Testis (tissue), 3 donors: Measurements from ENCODE around the gene ACVRL1. TPM values are rescaled to one million over a fixed set of nuclear protein-coding genes. Genes with fewer than 3 reads are reported as not detected.

Experiments
- DNase-seq: peaks from one replicate; pipeline ENCODE4 v3.0.0-alpha.2; 2019
- H3K27ac ChIP-seq, 2 donors: fragments of 200-600 bp; sonication (generic); one replicate each; pipeline ENCODE4 v1.5.1; 2019
- H3K27me3 ChIP-seq: fragments of 200-600 bp; sonication (generic); one replicate; pipeline ENCODE4 v1.5.1; 2019
- H3K36me3 ChIP-seq: fragments of 200-600 bp; sonication (generic); one replicate; pipeline ENCODE4 v1.5.1; 2017; ENCODE audit warnings: low read depth; ENCODE audit errors: missing control alignments
- H3K4me1 ChIP-seq: fragments of 200-600 bp; sonication (generic); one replicate; pipeline ENCODE4 v1.5.1; 2019
- H3K4me3 ChIP-seq, 2 donors: fragments of 200-600 bp; sonication (generic); one replicate each; pipeline ENCODE4 v1.5.1; 2017 to 2019
- H3K9me3 ChIP-seq: fragments of 200-600 bp; sonication (generic); one replicate; pipeline ENCODE4 v1.5.1; 2017
- POLR2A ChIP-seq: fragments of 450-650 bp; IDR thresholded peaks from one replicate; pipeline ENCODE4 v1.6.1; 2017; ENCODE audit warnings: antibody characterized with exemption, mild to moderate bottlenecking, moderate library complexity
- WGBS, 2 donors: methylation state at CpG; one replicate each; pipeline ENCODE4 v1.1.5; 2018; 5-methylcytosine and 5-hydroxymethylcytosine counted together
- intact Hi-C: fragments of 100-400 bp; cut with DNase I; formaldehyde crosslinking; loops from one replicate; pipeline ENCODE4 v1.15.1; 2023; ENCODE audit warnings: low total_unique reads
- polyA plus RNA-seq: library from polyadenylated mRNA; stranded (reverse); fragments of 350-450 nt; fragmentation: Illumina TruSeq; extraction: RNeasy Lipid Tissue Mini Kit (QIAGEN cat#74804); gene quantifications from one replicate; pipeline ENCODE4 v1.2.3, GENCODE V29; 2014; ENCODE audit warnings: low read depth, low replicate concordance; ENCODE audit not compliant: insufficient read depth
- total RNA-seq, 2 donors: library from RNA; depleted of rRNA; stranded (reverse); fragments of >200 nt; gene quantifications; one replicate each; pipeline ENCODE4 v1.2.3, GENCODE V29; 2016
- TF ChIP-seq, protein P1 (sequence below), 3 experiments: fragments of 450-650 bp in 2 of 3; fragments of 200-600 bp in 1 of 3; sonication (generic) in 1 of 3; IDR thresholded peaks; one replicate each; pipeline ENCODE4 v1.5.1; 2016 to 2019; ENCODE audit warnings: antibody characterized with exemption in 3 of 3, mild to moderate bottlenecking in 2 of 3, moderate library complexity in 1 of 3

The ACVRL1 gene
- total and polyA plus RNA-seq, 3 donors from 2014 or later = 9.1 to 9.9 (median 9.5) TPM

DNA sequence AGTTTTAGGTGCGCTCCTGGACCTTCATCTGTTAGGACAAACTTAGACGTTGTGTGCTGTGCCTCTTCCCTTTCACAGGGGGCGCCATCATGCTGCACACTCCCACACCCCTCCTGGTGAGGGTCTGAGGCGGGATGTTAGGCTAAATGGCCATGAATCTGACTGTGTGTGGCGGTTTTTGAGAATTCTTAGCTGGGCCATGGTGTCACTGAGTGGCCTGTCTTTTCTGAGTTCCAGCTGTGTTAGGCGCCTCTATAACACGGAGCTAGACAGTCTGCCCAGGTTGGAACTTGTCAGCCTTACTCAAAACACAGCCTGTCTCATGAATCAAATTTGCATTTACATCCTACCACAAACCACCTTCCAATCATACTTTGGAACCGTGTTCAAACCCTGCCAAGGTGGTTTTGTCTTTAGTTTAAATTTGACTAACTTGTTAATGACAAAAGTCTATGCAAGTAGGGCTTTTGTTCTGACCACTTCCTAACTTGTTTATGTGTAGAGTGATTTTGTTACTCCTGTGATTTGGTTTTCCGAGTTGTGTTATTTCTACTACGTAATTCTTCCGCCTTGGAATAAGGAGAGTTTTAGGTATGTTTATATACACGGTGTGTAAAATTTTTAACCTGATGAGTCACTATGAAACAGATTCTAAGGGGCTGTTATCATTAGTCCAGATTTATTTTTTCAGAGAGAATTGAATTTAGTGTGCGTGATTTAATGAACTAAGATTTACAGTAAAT lies 63.8 kb downstream of the ACVRL1 start:
- no peak overlapping the region for H3K4me3 ChIP-seq
- H3K9me3 ChIP-seq = no peaks in the 10 kb centered on the region
- no peak for TF ChIP-seq POLR2A
- TF ChIP-seq, protein P1, sequence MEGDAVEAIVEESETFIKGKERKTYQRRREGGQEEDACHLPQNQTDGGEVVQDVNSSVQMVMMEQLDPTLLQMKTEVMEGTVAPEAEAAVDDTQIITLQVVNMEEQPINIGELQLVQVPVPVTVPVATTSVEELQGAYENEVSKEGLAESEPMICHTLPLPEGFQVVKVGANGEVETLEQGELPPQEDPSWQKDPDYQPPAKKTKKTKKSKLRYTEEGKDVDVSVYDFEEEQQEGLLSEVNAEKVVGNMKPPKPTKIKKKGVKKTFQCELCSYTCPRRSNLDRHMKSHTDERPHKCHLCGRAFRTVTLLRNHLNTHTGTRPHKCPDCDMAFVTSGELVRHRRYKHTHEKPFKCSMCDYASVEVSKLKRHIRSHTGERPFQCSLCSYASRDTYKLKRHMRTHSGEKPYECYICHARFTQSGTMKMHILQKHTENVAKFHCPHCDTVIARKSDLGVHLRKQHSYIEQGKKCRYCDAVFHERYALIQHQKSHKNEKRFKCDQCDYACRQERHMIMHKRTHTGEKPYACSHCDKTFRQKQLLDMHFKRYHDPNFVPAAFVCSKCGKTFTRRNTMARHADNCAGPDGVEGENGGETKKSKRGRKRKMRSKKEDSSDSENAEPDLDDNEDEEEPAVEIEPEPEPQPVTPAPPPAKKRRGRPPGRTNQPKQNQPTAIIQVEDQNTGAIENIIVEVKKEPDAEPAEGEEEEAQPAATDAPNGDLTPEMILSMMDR (IDR thresholded peaks at IDR 0.05) = peak in 1 of 3 experiments; percentile 15
- peaks cover 9% of the 10 kb centered on the region for H3K4me1 ChIP-seq
- intact Hi-C loops = no loop called here
- whole genome bisulfite sequencing, 2 donors = 82 to 88% methylated on average over 13 of the region's 13 CpGs
- H3K36me3 ChIP-seq = no peaks in the 10 kb centered on the region
- no peak for DNase-seq
- H3K27me3 ChIP-seq = no peaks in the 10 kb centered on the region
- no peak overlapping the region for H3K27ac ChIP-seq

DNA sequence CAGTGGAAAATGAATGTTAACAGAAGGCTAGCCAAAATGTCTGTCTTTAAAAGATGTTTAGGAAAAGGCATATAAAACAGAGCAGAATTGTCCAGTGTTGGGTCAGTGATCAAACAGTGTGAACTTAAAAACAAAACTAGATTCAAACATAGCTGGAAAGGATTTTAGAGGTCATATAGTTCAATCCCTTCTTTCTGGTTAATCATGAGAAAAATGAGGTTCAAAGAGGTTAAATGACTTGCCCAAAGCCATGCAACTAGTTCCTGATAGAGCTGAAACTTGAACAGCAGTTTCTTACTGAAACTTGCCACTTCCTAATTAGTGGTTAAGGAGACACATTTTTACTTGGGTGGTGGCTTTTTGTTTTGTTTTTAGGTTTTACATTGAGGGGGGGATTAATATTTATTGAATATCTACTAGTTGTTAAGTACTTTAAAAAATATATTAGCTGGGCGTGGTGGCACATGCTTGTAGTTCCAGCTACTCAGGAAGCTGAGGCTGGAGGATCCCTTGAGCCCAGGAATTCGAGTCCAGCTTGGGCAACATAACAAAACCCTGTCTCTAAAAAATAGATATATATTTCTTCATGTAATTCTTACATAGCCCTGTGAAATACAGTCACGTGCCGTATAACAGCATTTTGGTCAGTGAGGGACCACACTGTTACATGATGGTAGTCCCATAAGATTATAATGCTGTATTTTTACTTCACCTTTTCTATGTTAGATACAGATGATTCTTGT lies 64.5 kb downstream of the ACVRL1 start:
- H3K27ac ChIP-seq = no peak overlapping the region
- no peak overlapping the region for H3K4me3 ChIP-seq
- no peaks in the 10 kb centered on the region for H3K36me3 ChIP-seq
- WGBS, 2 donors = 73 to 83% methylated on average over 4 of the region's 4 CpGs
- no peaks in the 10 kb centered on the region for H3K27me3 ChIP-seq
- TF ChIP-seq, protein P1 (IDR thresholded peaks at IDR 0.05) = no peak
- TF ChIP-seq POLR2A = no peak
- H3K9me3 ChIP-seq = no peaks in the 10 kb centered on the region
- peaks cover 9% of the 10 kb centered on the region for H3K4me1 ChIP-seq
- intact Hi-C loops = no loop called here
- no peak for DNase-seq

DNA sequence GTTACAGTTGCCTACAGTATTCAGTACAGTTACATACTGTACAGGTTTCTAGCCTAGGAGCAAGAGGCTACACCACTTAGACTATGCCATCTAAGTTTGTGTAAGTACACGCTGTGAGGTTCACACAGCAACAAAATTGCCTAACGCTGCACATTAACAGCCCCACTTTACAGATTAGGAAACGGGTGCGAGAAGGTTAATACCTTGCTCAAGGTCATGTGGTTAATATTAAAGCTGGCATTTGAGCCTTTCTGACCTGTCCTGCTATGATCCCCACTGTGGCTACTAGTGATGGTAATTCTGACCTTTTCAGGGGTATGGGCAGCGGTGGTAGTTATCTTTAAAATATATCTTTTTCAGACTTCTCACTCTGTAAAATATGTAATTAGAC lies 65.1 kb downstream of the ACVRL1 start:
- WGBS, 2 donors = 63 to 70% methylated on average over 5 of the region's 5 CpGs
- H3K27me3 ChIP-seq = no peaks in the 10 kb centered on the region
- DNase-seq = no peak
- TF ChIP-seq, protein P1 (IDR thresholded peaks at IDR 0.05) = no peak
- no peak for TF ChIP-seq POLR2A
- no peak overlapping the region for H3K4me3 ChIP-seq
- no peak overlapping the region for H3K27ac ChIP-seq
- H3K9me3 ChIP-seq = no peaks in the 10 kb centered on the region
- no peaks in the 10 kb centered on the region for H3K36me3 ChIP-seq
- intact Hi-C loops = no loop called here
- H3K4me1 ChIP-seq = peaks cover 9% of the 10 kb centered on the region

DNA sequence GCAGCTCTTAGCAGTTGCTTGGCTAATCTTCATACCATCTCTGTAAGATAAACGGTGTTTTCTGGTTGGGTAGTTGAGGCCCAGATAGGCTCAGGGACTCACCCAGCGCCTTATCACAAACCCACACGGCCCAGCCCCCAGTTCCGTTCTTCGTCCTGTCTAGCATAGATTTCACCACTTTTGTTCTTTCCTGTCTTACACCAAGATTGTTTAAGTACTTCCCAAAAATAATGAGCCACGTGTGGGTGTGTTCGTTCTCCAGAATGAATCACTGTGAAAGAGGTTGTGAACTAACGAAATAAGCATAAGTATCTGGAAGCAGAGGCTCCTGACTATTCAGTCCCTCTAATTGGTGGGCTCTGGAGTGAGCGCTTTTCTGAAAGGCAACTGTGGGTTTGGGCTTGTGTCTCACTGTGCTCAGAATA lies 65.6 kb downstream of the ACVRL1 start:
- Histone ChIP-seq H3K4me3 (no peak overlapping the region), H3K27ac (no peak overlapping the region), H3K36me3 (no peaks in the 10 kb centered on the region), H3K9me3 (no peaks in the 10 kb centered on the region), H3K4me1 (peaks cover 9% of the 10 kb centered on the region), H3K27me3 (no peaks in the 10 kb centered on the region)
- TF ChIP-seq POLR2A = no peak
- TF ChIP-seq, protein P1 (IDR thresholded peaks at IDR 0.05) = no peak
- DNase-seq = peak; percentile 48
- 57 to 58% methylated on average over 9 of the region's 9 CpGs for WGBS, 2 donors
- intact Hi-C loops = no loop called here

Other genes starting within 250 kb of the ACVRL1 start
- 1 to 10 TPM; 1.7 to 2.1 TPM for gene FIGNL2, start 58.8 kb upstream of the ACVRL1 start, total RNA-seq
- gene FIGNL2, start 58.8 kb upstream of the ACVRL1 start, polyA plus RNA-seq = 1.1 TPM
- under 1 TPM in 1 of 2 donors, not detected in 1; 0.68 TPM for gene ANKRD33, start 19.4 kb upstream of the ACVRL1 start, total RNA-seq
- 0.25 TPM for gene ANKRD33, start 19.4 kb upstream of the ACVRL1 start, polyA plus RNA-seq
- gene ACVR1B, start 44.2 kb downstream of the ACVRL1 start, total RNA-seq = 10 to 100 TPM; 36.8 to 44.6 TPM
- 37.3 TPM for gene ACVR1B, start 44.2 kb downstream of the ACVRL1 start, polyA plus RNA-seq
- gene TAMALIN, start 99.4 kb downstream of the ACVRL1 start, total RNA-seq = 10 to 100 TPM in 1 of 2 donors, 1 to 10 TPM in 1; 8.9 to 10.4 TPM
- gene TAMALIN, start 99.4 kb downstream of the ACVRL1 start, polyA plus RNA-seq = 7.7 TPM
- 10 to 100 TPM; 55.1 to 88.5 TPM for gene NR4A1, start 143.9 kb downstream of the ACVRL1 start, total RNA-seq
- 41.5 TPM for gene NR4A1, start 143.9 kb downstream of the ACVRL1 start, polyA plus RNA-seq
- 10 to 100 TPM; 52.6 to 64.5 TPM for gene ATG101, start 162.5 kb downstream of the ACVRL1 start, total RNA-seq
- 64.5 TPM for gene ATG101, start 162.5 kb downstream of the ACVRL1 start, polyA plus RNA-seq
- gene SMIM41, start 172.2 kb downstream of the ACVRL1 start, total RNA-seq = 10 to 100 TPM; 15.6 to 21.7 TPM
- gene SMIM41, start 172.2 kb downstream of the ACVRL1 start, polyA plus RNA-seq = 2.6 TPM